Body of pancreas (tissue), 4 donors: Measurements from ENCODE around the gene TRAFD1. TPM values are rescaled to one million over a fixed set of nuclear protein-coding genes. Genes with fewer than 3 reads are reported as not detected.

ENCODE experiments used
- ATAC-seq: fragments of 150-250 bp; one replicate; pipeline ENCODE4 v1.9.1; 2016
- DNase-seq, 4 donors: peaks; one replicate each; pipeline ENCODE4 v3.0.0-alpha.2; 2019
- H3K27ac ChIP-seq, 4 donors: fragments of 200-600 bp; sonication (generic); 1 replicate in 3 of 4; 2 replicates in 1 of 4; pipeline versions ENCODE4 v1.5.1 to v1.6.1; 2016 to 2019; ENCODE audit warnings: mild to moderate bottlenecking in 1 of 4, mixed read lengths in 1 of 4, moderate library complexity in 1 of 4
- H3K27me3 ChIP-seq, 2 donors: fragments of 200-600 bp; sonication (generic); one replicate each; pipeline ENCODE4 v1.6.0; 2016; ENCODE audit warnings: mild to moderate bottlenecking in 1 of 2
- H3K36me3 ChIP-seq, 2 donors: fragments of 200-600 bp; sonication (generic); replicated peaks in 1 of 2; 2 replicates each; pipeline ENCODE4 v1.5.1; 2016; ENCODE audit warnings: low read depth in 2 of 2; ENCODE audit not compliant: insufficient read depth in 1 of 2
- H3K4me1 ChIP-seq: fragments of 200-600 bp; sonication (generic); one replicate; pipeline ENCODE4 v1.6.0; 2016
- H3K4me3 ChIP-seq, 2 donors: fragments of 200-600 bp; sonication (generic); 1 replicate in 1 of 2; 2 replicates in 1 of 2; pipeline ENCODE4 v1.5.1; 2016 to 2019
- H3K9me3 ChIP-seq, 3 donors: fragments of 200-600 bp; sonication (generic); 1 replicate in 2 of 3; 2 replicates in 1 of 3; pipeline ENCODE4 v1.5.1; 2016
- CTCF ChIP-seq, 7 experiments: fragments of 450-650 bp in 4 of 7; fragments of 200-600 bp in 3 of 7; sonication (generic) in 3 of 7; IDR thresholded peaks; one replicate each; pipeline ENCODE4 v1.5.1; 2016 to 2019; ENCODE audit warnings: antibody characterized with exemption in 7 of 7
- POLR2A ChIP-seq, 3 donors: fragments of 450-650 bp; IDR thresholded peaks; one replicate each; pipeline ENCODE4 v1.6.1; 2016; ENCODE audit warnings: antibody characterized with exemption in 3 of 3, mild to moderate bottlenecking in 2 of 3
- WGBS, 2 donors: methylation state at CpG; one replicate each; pipeline ENCODE4 v1.1.5; 2017; 5-methylcytosine and 5-hydroxymethylcytosine counted together
- intact Hi-C: fragments of 100-400 bp; cut with DNase I; formaldehyde crosslinking; loops from one replicate; pipeline ENCODE4 v1.15.1; 2023
- microRNA-seq, 2 donors: library from miRNA; unstranded; fragments of <30 nt; microRNA quantifications; one replicate each; pipeline ENCODE4, GENCODE V29; 2016; ENCODE audit warnings: borderline number of aligned reads in 2 of 2, borderline replicate concordance in 2 of 2
- small RNA-seq: library from RNA; depleted of rRNA; stranded (forward); fragments of <200 nt; gene quantifications from one replicate; pipeline ENCODE3, GENCODE V24; 2016
- total RNA-seq, 2 donors: library from RNA; depleted of rRNA; stranded (reverse); fragments of >200 nt; gene quantifications; one replicate each; pipeline ENCODE4 v1.1.0, GENCODE V29; 2016

TRAFD1 gene
- total RNA-seq, 2 donors from 2014 or later: 13.2 to 15.3 TPM

DNA sequence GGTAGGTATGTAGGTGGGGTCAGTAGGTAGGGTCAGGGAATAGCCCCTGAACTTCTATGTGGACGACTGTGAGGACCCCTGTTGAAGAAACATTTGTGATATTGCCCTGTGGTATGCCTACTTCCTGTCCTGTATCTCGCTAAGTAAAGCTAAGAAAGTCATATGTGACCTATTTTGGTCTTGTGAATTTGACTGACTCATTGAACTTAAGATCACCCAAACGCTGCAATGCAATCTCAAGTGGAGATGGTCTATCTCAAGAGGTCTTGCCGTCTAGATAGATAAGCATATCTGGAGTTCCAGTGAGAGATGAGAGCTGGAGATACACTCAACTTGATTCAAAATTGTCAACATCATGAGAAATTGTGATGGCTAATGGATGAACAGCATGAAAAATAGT is 73.8 kb downstream of the TRAFD1 start:
- WGBS, 2 donors: 61 to 66% methylated on average over 4 of the region's 4 CpGs
- H3K4me3 ChIP-seq: no peak overlapping the region
- H3K27me3 ChIP-seq: no peaks in the 10 kb centered on the region
- no peaks in the 10 kb centered on the region for H3K9me3 ChIP-seq
- no peak for ATAC-seq
- intact Hi-C loops: loop anchor here (10.0 kb wide), 1 partner anchor 186 kb away; the partner anchor contains the start of gene HECTD4
- H3K27ac ChIP-seq: no peak overlapping the region
- H3K36me3 ChIP-seq: peaks cover 0 to 14% of the 10 kb centered on the region in 2 donors
- TF ChIP-seq POLR2A (IDR thresholded peaks at IDR 0.05) (no peak), CTCF (IDR thresholded peaks at IDR 0.05) (no peak)
- H3K4me1 ChIP-seq: no peaks in the 10 kb centered on the region
- no peak for DNase-seq

Small RNAs within 50 kb of the gene (microRNA-seq; reads per million reads assigned to microRNA genes)
- gene MIR6861: 0 reads per million in 2 donors

Small RNAs within 50 kb of the gene (small RNA-seq; reads per million reads assigned to genes)
- gene RF00019: not detected

Other genes starting within 250 kb of the TRAFD1 start
- 1 to 10 TPM; 4.6 to 8.0 TPM for gene TMEM116, start 112.4 kb upstream of the TRAFD1 start, total RNA-seq
- gene ERP29, start 112.1 kb upstream of the TRAFD1 start, total RNA-seq: 10 to 100 TPM; 42.5 to 50.8 TPM
- gene NAA25, start 16.8 kb upstream of the TRAFD1 start, total RNA-seq: 10 to 100 TPM; 12.5 to 17.6 TPM